H9 (cell line): ENCODE measurements around the gene ADCY5. TPM values are rescaled to one million over a fixed set of nuclear protein-coding genes. Genes with fewer than 3 reads are reported as not detected.
A peak's percentile ranks its signal among the peaks of the same experiment; 100 is the strongest.

Experiments
- DNase-seq: peaks from one replicate; pipeline ENCODE4 v3.0.0-alpha.2; 2017
- H2AFZ ChIP-seq: one replicate; pipeline ENCODE4 v1.6.1; 2013; ENCODE audit warnings: mild to moderate bottlenecking, low read length, control low read depth, moderate library complexity
- H2AK5ac ChIP-seq: 2 replicates; pipeline ENCODE4 v1.6.1; 2013; ENCODE audit warnings: low read length, control low read depth, mixed read lengths; ENCODE audit not compliant: insufficient read length
- H2BK120ac ChIP-seq: one replicate; pipeline ENCODE4 v1.6.1; 2013; ENCODE audit warnings: low read depth, mild to moderate bottlenecking, low read length, control low read depth, inconsistent platforms; ENCODE audit not compliant: poor library complexity, severe bottlenecking
- H2BK12ac ChIP-seq: 2 replicates; pipeline ENCODE4 v1.6.1; 2013; ENCODE audit warnings: low read length, control low read depth, mixed read lengths, low read depth; ENCODE audit not compliant: insufficient read length
- H2BK15ac ChIP-seq: 2 replicates; pipeline ENCODE4 v1.6.1; 2013; ENCODE audit warnings: low read depth, low read length, control low read depth
- H2BK20ac ChIP-seq: one replicate; pipeline ENCODE4 v1.6.1; 2013; ENCODE audit warnings: low read depth, mild to moderate bottlenecking, low read length, control low read depth, inconsistent platforms; ENCODE audit not compliant: poor library complexity, severe bottlenecking
- H2BK5ac ChIP-seq: 2 replicates; pipeline ENCODE4 v1.6.1; 2013; ENCODE audit warnings: low read length, control low read depth, mixed read lengths; ENCODE audit not compliant: insufficient read length
- H3K14ac ChIP-seq: 2 replicates; pipeline ENCODE4 v1.6.1; 2013; ENCODE audit warnings: low read length, control low read depth; ENCODE audit not compliant: insufficient read depth
- H3K18ac ChIP-seq: 2 replicates; pipeline ENCODE4 v1.6.1; 2013; ENCODE audit warnings: low read depth, mild to moderate bottlenecking, mixed read lengths, low read length, control low read depth; ENCODE audit not compliant: insufficient read length
- H3K23ac ChIP-seq: 2 replicates; pipeline ENCODE4 v1.6.1; 2013; ENCODE audit warnings: low read length, control low read depth, mixed read lengths, low read depth; ENCODE audit not compliant: insufficient read length
- H3K23me2 ChIP-seq: 2 replicates; pipeline ENCODE4 v1.6.1; 2013; ENCODE audit warnings: low read depth, mild to moderate bottlenecking, mixed read lengths, low read length, control low read depth; ENCODE audit not compliant: insufficient read length, poor library complexity, severe bottlenecking
- H3K27ac ChIP-seq: 2 replicates; pipeline ENCODE4 v1.5.1; 2013; ENCODE audit warnings: low read length, control low read depth, mixed read lengths, low read depth; ENCODE audit not compliant: insufficient read length
- H3K27me3 ChIP-seq: 2 replicates; pipeline ENCODE4 v1.6.1; 2013; ENCODE audit warnings: low read length, control low read depth, inconsistent platforms; ENCODE audit not compliant: insufficient read depth
- H3K4ac ChIP-seq: 2 replicates; pipeline ENCODE4 v1.6.1; 2013; ENCODE audit warnings: low read depth, mild to moderate bottlenecking, control low read depth, inconsistent platforms, low read length, moderate library complexity
- H3K4me1 ChIP-seq: 2 replicates; pipeline ENCODE4 v1.6.1; 2013; ENCODE audit warnings: low read length, control low read depth, inconsistent platforms; ENCODE audit not compliant: insufficient read depth
- H3K4me2 ChIP-seq: 2 replicates; pipeline ENCODE4 v1.6.1; 2013; ENCODE audit warnings: low read length, control low read depth, mixed read lengths; ENCODE audit not compliant: insufficient read length, insufficient read depth
- H3K56ac ChIP-seq: 2 replicates; pipeline ENCODE4 v1.6.1; 2013; ENCODE audit warnings: low read depth, mild to moderate bottlenecking, mixed read lengths, low read length, control low read depth; ENCODE audit not compliant: insufficient read length
- H3K79me1 ChIP-seq: 2 replicates; pipeline ENCODE4 v1.6.1; 2013; ENCODE audit warnings: low read depth, mild to moderate bottlenecking, moderate library complexity, low read length, control low read depth, inconsistent platforms; ENCODE audit not compliant: insufficient read depth, poor library complexity, severe bottlenecking
- H3K79me2 ChIP-seq: 2 replicates; pipeline ENCODE4 v1.6.1; 2013; ENCODE audit warnings: low read length, control low read depth, inconsistent platforms; ENCODE audit not compliant: insufficient read depth
- H3K9ac ChIP-seq: 2 replicates; pipeline ENCODE4 v1.6.1; 2013; ENCODE audit warnings: low read length, control low read depth, mixed read lengths; ENCODE audit not compliant: insufficient read length; ENCODE audit errors: extremely low read depth
- H3K9me3 ChIP-seq: one replicate; pipeline ENCODE4 v1.6.1; 2013; ENCODE audit warnings: low read depth, low read length, inconsistent platforms; ENCODE audit not compliant: control insufficient read depth
- H3T11ph ChIP-seq: one replicate; pipeline ENCODE4 v1.6.1; 2013; ENCODE audit warnings: mild to moderate bottlenecking, low read length, control low read depth, inconsistent platforms
- H4K20me1 ChIP-seq: one replicate; pipeline ENCODE4 v1.6.1; 2013; ENCODE audit not compliant: control insufficient read depth, insufficient read length, insufficient read depth
- H4K5ac ChIP-seq: 2 replicates; pipeline ENCODE4 v1.6.1; 2013; ENCODE audit warnings: low read depth, mild to moderate bottlenecking, mixed read lengths, low read length, control low read depth; ENCODE audit not compliant: insufficient read length
- H4K8ac ChIP-seq: replicated peaks from 2 replicates; pipeline ENCODE4 v1.6.1; 2013; ENCODE audit warnings: low read length, control low read depth, mixed read lengths, low read depth; ENCODE audit not compliant: insufficient read length
- H4K91ac ChIP-seq: 2 replicates; pipeline ENCODE4 v1.6.1; 2013; ENCODE audit warnings: low read depth, mild to moderate bottlenecking, moderate library complexity, mixed read lengths, low read length, control low read depth; ENCODE audit not compliant: insufficient read length
- H3K27ac Mint-ChIP-seq, 3 experiments: 2 replicates in 2 of 3; 3 replicates in 1 of 3; pipeline ENCODE4 v1.8.0; 2020 to 2021; ENCODE audit warnings: mixed read lengths in 3 of 3, mild to moderate bottlenecking in 1 of 3, moderate library complexity in 1 of 3
- H3K27me3 Mint-ChIP-seq: 2 replicates; pipeline ENCODE4 v1.8.0; 2021; ENCODE audit warnings: low read depth, mild to moderate bottlenecking, moderate library complexity, mixed read lengths
- H3K36me3 Mint-ChIP-seq, 3 experiments: 2 replicates in 2 of 3; 3 replicates in 1 of 3; pipeline ENCODE4 v1.8.0; 2020 to 2021; ENCODE audit warnings: low read depth in 3 of 3, mixed read lengths in 3 of 3; ENCODE audit not compliant: insufficient read depth in 1 of 3
- H3K4me1 Mint-ChIP-seq, 2 experiments: 2 replicates each; pipeline ENCODE4 v1.8.0; 2020; ENCODE audit warnings: mixed read lengths in 2 of 2
- H3K4me3 Mint-ChIP-seq, 2 experiments: 2 replicates in 1 of 2; 3 replicates in 1 of 2; pipeline ENCODE4 v1.8.0; 2020 to 2021; ENCODE audit warnings: mild to moderate bottlenecking in 2 of 2, mixed read lengths in 2 of 2, moderate library complexity in 1 of 2
- H3K9me3 Mint-ChIP-seq, 2 experiments: 2 replicates in 1 of 2; 3 replicates in 1 of 2; pipeline ENCODE4 v1.8.0; 2020; ENCODE audit warnings: mild to moderate bottlenecking in 2 of 2, mixed read lengths in 2 of 2, moderate library complexity in 1 of 2
- CTCF ChIP-seq: fragments of 200-600 bp; sonication (generic); conservative IDR thresholded peaks from 3 replicates; pipeline ENCODE4 v1.8.0; 2021; ENCODE audit warnings: antibody characterized with exemption, mild to moderate bottlenecking
- WGBS: extraction: QIAGEN DNeasy Blood & Tissue Kit; methylation state at CpG from one replicate; pipeline ENCODE4 v1.1.7; 2013; ENCODE audit warnings: missing lambda C conversion rate, low lambda C conversion rate, mixed read lengths; ENCODE audit not compliant: insufficient read length; ENCODE audit errors: extremely low coverage; 5-methylcytosine and 5-hydroxymethylcytosine counted together
- total RNA-seq: library from RNA; stranded (reverse); gene quantifications from 2 replicates; pipeline ENCODE4 v1.2.1, GENCODE V29; 2021

ADCY5 gene
- total RNA-seq, 1 experiment from 2014 or later = 5.0 TPM

- TF ChIP-seq CTCF = no peak
- WGBS = no CpG with 5 or more reads among the region's 3 CpGs
- no peak overlapping the region for H3K4ac ChIP-seq
Measured at GRCh38 chr3:123246866-123247265, 202.0 kb downstream of the ADCY5 start.

More at GRCh38 chr3:123246866-123247265, 202.0 kb downstream of the ADCY5 start:
- H3K79me1 ChIP-seq = no peaks in the 10 kb centered on the region
- no peak overlapping the region for H3K4me2 ChIP-seq
- no peak overlapping the region for H2BK12ac ChIP-seq
- H3K9me3 Mint-ChIP-seq = no peaks in the 10 kb centered on the region
- H2BK20ac ChIP-seq = no peak overlapping the region
- no peak overlapping the region for H3K56ac ChIP-seq
- H3K23ac ChIP-seq = no peak overlapping the region
- no peaks in the 10 kb centered on the region for H4K20me1 ChIP-seq
- H3K18ac ChIP-seq = no peak overlapping the region
- H3K4me3 Mint-ChIP-seq = no peak overlapping the region
- H4K91ac ChIP-seq = no peak overlapping the region
- H3K27ac Mint-ChIP-seq = peak overlapping the region in 1 of 3 experiments; percentile 54; a peak in 1 of 7 replicates
- H3K9me3 ChIP-seq = no peaks in the 10 kb centered on the region
- no peak overlapping the region for H3T11ph ChIP-seq
- peaks cover 6% of the 10 kb centered on the region in 2 experiments for H3K4me1 Mint-ChIP-seq
- H3K27me3 Mint-ChIP-seq = no peaks in the 10 kb centered on the region
- H3K79me2 ChIP-seq = no peaks in the 10 kb centered on the region
- H3K36me3 Mint-ChIP-seq = peaks cover 0 to 6% (median 0%) of the 10 kb centered on the region in 3 experiments; a peak in 3 of 7 replicates
- H4K5ac ChIP-seq = no peak overlapping the region
- H2BK5ac ChIP-seq = no peak overlapping the region
- no peak overlapping the region for H2AFZ ChIP-seq
- no peaks in the 10 kb centered on the region for H3K27me3 ChIP-seq
- H2AK5ac ChIP-seq = no peak overlapping the region
- DNase-seq = no peak
- H2BK15ac ChIP-seq = no peak overlapping the region
- H4K8ac ChIP-seq = no peak overlapping the region
- no peak overlapping the region for H3K9ac ChIP-seq
- no peaks in the 10 kb centered on the region for H3K23me2 ChIP-seq
- no peaks in the 10 kb centered on the region; the same call in 1 of the 2 replicates for H3K4me1 ChIP-seq
- H3K27ac ChIP-seq = no peak overlapping the region
- H3K14ac ChIP-seq = no peak overlapping the region
- H2BK120ac ChIP-seq = no peak overlapping the region
